ENCODE measurements around the gene PCK2. TPM values are rescaled to one million over a fixed set of nuclear protein-coding genes. Genes with fewer than 3 reads are reported as not detected.
"Not testable (repeated sequence)": the region's sequence is repeated elsewhere in the genome, so short reads cannot be mapped to it uniquely, and the experiment has no call there.

PCK2 gene
- total RNA-seq, result 10 to 100 TPM; 90.3 to 93.1 TPM

DNA sequence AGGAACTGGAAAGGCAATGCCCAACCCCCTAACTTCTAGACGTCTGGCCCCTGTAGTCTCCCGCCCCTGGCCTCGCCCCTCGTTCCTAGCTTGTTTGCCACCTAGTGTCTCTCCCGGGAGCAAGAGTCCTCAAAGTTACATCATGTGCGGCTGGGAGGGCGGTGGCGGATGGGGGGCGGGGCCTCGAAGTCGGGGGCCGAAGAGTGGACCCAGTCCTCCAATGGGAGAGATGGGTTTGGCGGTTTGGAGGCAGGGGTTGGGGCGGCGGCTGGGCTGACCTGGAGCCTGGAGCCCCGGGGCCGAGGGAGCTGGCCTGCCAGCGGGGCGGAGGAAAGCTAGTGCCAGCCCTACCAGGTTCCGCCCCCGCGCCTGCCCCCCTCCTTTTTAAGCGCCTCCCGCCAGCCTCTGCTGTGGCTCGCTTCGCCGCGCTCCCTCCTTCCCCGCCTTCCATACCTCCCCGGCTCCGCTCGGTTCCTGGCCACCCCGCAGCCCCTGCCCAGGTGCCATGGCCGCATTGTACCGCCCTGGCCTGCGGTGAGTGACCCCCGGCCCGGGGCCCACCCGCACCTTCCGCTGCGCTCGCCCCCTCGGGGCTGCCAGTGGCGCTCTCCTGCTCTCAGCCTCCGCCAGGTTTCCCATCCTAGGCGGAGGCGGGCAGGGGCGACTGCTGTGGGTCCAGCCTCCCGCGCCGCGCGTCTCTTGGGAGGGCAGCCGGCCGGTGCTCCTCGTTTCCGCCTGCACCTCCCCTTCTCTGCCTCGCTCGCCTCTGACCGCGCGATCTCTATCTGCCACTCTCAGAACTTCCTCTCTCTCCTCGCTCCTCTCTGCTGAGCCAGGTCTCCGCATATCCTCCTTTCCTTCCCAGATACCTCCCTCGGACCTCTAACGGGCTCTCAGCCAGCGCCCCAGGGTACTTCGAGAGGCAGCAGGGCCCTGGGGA lies at the start of gene PCK2:
Gene PCK2, plus strand, starts transcription at position 411 of the 940 bp plus-strand sequence. Its CDS starts 95 bp downstream, at position 506.
- DNase-seq, result peak; percentile 91
- POLR2A ChIA-PET, result interaction anchor here (0.6 to 9.0 kb wide), 22 partner anchors 8 to 774 kb away, joined by 3 to 80 read pairs (median 4); partner anchors contain the start of genes DCAF11, EMC9, IRF9 and NRL
- peak within 1 kb of the TSS; percentile 93 for H3K4me3 Mint-ChIP-seq

GRCh38 chr14:24049002-24049401 lies 45.1 kb upstream of the PCK2 start:
- CTCF ChIA-PET, result interaction anchor here (3.1 to 4.4 kb wide), 2 partner anchors 8 to 42 kb away, joined by 11 to 22 read pairs; no protein-coding TSS in a partner anchor
- DNase-seq; H3K27ac Mint-ChIP-seq; H3K4me3 Mint-ChIP-seq; intact Hi-C loops (cut with micrococcal nuclease); H3K9me3 Mint-ChIP-seq; POLR2A ChIA-PET; ATAC-seq; H3K36me3 Mint-ChIP-seq (ENCODE audit: low read depth): not testable (repeated sequence)
- Mint-ChIP-seq H3K4me1 (ENCODE audit: low read depth) (peaks cover 24% of the 10 kb centered on the region), H3K27me3 (peaks cover 13% of the 10 kb centered on the region)

More for the DNA sequence above, at the start of gene PCK2:
- H3K27ac Mint-ChIP-seq, result peak within 1 kb of the TSS; percentile 95
- peaks cover 24% of the 10 kb centered on the region for H3K4me1 Mint-ChIP-seq (ENCODE audit: low read depth)
- CTCF ChIA-PET, result interaction anchor here (1.0 to 11.2 kb wide), 12 partner anchors 8 to 123 kb away, joined by 3 to 345 read pairs (median 16); partner anchors contain the start of genes CARMIL3, CPNE6, DCAF11 and IRF9
- intact Hi-C loops (cut with micrococcal nuclease), result loop anchor here (5.0 kb wide), 1 partner anchor 82 kb away; no protein-coding TSS in a partner anchor
- peak; percentile 75 for ATAC-seq
- TF ChIP-seq CTCF (IDR thresholded peaks at IDR 0.05), result no peak
- no peaks in the 10 kb centered on the region for H3K9me3 Mint-ChIP-seq
- no peaks in the 10 kb centered on the region for H3K27me3 Mint-ChIP-seq
- H3K36me3 Mint-ChIP-seq (ENCODE audit: low read depth), result peaks cover 28% of the 10 kb centered on the region

DNA sequence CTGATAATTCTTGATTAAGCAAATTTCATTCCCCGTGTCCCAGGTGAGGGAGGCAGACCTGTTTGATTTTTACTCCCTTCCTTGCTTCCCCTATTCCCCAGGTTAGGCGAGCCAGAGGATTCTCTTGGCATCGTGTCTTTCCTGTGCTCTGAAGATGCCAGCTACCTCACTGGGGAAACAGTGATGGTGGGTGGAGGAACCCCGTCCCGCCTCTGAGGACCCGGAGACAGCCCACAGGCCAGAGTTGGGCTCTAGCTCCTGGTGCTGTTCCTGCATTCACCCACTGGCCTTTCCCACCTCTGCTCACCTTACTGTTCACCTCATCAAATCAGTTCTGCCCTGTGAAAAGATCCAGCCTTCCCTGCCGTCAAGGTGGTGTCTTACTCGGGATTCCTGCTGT lies 43.4 kb upstream of the PCK2 start:
- ChIA-PET CTCF (interaction anchor here (1.3 to 3.8 kb wide), 4 partner anchors 41 to 419 kb away, joined by 4 to 35 read pairs (median 6); partner anchors contain the start of gene PCK2), POLR2A (interaction anchor here (0.9 to 1.3 kb wide), 2 partner anchors 29 to 192 kb away, joined by 3 read pairs; partner anchors contain the start of gene TINF2)
- H3K9me3 Mint-ChIP-seq; ATAC-seq; H3K36me3 Mint-ChIP-seq (ENCODE audit: low read depth); H3K27me3 Mint-ChIP-seq; intact Hi-C loops (cut with micrococcal nuclease); DNase-seq; H3K27ac Mint-ChIP-seq: not testable (repeated sequence)
- Mint-ChIP-seq H3K4me1 (ENCODE audit: low read depth) (peaks cover 19% of the 10 kb centered on the region), H3K4me3 (peak overlapping the region; percentile 67)

DNA sequence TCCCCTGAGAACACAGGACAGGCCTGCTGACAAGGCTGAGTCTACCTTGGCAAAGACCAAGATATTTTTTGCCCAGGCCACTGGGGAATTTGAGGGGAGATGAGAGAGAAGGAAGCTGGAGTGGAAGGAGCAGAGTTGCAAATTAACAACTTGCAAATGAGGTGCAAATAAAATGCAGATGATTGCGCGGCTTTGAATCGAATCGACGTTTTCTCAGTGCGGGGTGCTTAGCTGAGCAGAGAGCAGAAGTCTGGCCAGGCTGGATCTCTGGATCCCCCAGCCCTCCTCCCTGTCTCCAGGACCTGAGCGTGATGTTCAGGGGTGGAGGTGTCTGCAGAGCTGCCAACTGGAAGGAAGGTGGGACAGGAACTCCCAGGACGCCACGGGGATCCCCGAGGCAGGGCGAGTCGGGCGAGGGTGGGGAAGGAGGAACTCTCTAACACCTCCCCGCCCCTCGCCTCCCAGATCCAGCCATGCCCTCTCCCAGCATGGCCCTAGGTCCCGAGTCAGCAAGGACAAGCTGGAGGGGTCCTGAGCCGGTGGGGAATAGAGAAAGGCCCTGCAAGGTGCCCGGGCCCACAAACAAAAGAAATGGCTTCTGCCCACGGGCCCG lies 42.8 kb upstream of the PCK2 start:
- no peaks in the 10 kb centered on the region for H3K36me3 Mint-ChIP-seq (ENCODE audit: low read depth)
- no peak for ATAC-seq
- H3K9me3 Mint-ChIP-seq, result no peaks in the 10 kb centered on the region
- ChIA-PET CTCF (interaction anchor here (0.7 to 3.8 kb wide), 6 partner anchors 17 to 419 kb away, joined by 3 to 35 read pairs (median 4); partner anchors contain the start of gene PCK2), POLR2A (interaction anchor here (1.3 kb wide), 1 partner anchor 44 kb away, joined by 4 read pairs; no protein-coding TSS in a partner anchor)
- peak overlapping the region; percentile 67 for H3K4me3 Mint-ChIP-seq
- intact Hi-C loops (cut with micrococcal nuclease), result no loop called here
- no peak for DNase-seq
- peaks cover 19% of the 10 kb centered on the region for H3K4me1 Mint-ChIP-seq (ENCODE audit: low read depth)
- peaks cover 5% of the 10 kb centered on the region for H3K27me3 Mint-ChIP-seq
- TF ChIP-seq CTCF (IDR thresholded peaks at IDR 0.05), result no peak
- H3K27ac Mint-ChIP-seq, result peak overlapping the region; percentile 10

GRCh38 chr14:24051789-24052655 lies 42.1 kb upstream of the PCK2 start, which contains the start of gene CARMIL3:
TSS of gene CARMIL3 (plus strand) at chr14:24052009. CDS start at chr14:24052154, 145 bp downstream.
- Mint-ChIP-seq H3K36me3 (ENCODE audit: low read depth) (no peaks in the 10 kb centered on the region), H3K27ac (peak within 1 kb of the TSS; percentile 10), H3K4me3 (peak within 1 kb of the TSS; percentile 67), H3K4me1 (ENCODE audit: low read depth) (peaks cover 19% of the 10 kb centered on the region), H3K9me3 (no peaks in the 10 kb centered on the region), H3K27me3 (peaks cover 5% of the 10 kb centered on the region)
- DNase-seq, result peak; percentile 65
- ATAC-seq, result peak; percentile 60
- ChIA-PET POLR2A (interaction anchor here (1.1 to 1.3 kb wide), 3 partner anchors 30 to 57 kb away, joined by 4 to 5 read pairs (median 5); no protein-coding TSS in a partner anchor), CTCF (interaction anchor here (0.6 to 3.8 kb wide), 7 partner anchors 18 to 420 kb away, joined by 3 to 35 read pairs (median 4); partner anchors contain the start of gene PCK2)
- TF ChIP-seq CTCF (IDR thresholded peaks at IDR 0.05), result no peak
- intact Hi-C loops (cut with micrococcal nuclease), result loop anchor here (2.0 kb wide), 1 partner anchor 57 kb away; no protein-coding TSS in a partner anchor

All from activated CD8-positive, alpha-beta T cell treated with anti-CD3 and anti-CD28 coated beads for 36 hours (primary cell).